Neuronal stem cell (in vitro differentiated cells): ENCODE measurements around the gene DIDO1.
A peak's percentile ranks its signal among the peaks of the same experiment; 100 is the strongest.

ENCODE experiments used
- DNase-seq: peaks from one replicate; pipeline ENCODE4 v3.0.0-alpha.2; 2013; ENCODE audit warnings: low spot score
- H2AFZ ChIP-seq: one replicate; pipeline ENCODE4 v1.6.1; 2013; ENCODE audit warnings: mild to moderate bottlenecking, low read length, inconsistent platforms
- H2AK5ac ChIP-seq: 2 replicates; pipeline ENCODE4 v1.6.1; 2013; ENCODE audit warnings: low read depth, mild to moderate bottlenecking, inconsistent platforms, low read length, moderate library complexity, mixed read lengths
- H2BK120ac ChIP-seq: 2 replicates; pipeline ENCODE4 v1.6.1; 2013; ENCODE audit warnings: low read depth, mild to moderate bottlenecking, inconsistent platforms, low read length, moderate library complexity, mixed read lengths
- H2BK12ac ChIP-seq: one replicate; pipeline ENCODE4 v1.6.1; 2013; ENCODE audit warnings: low read length, inconsistent platforms
- H2BK15ac ChIP-seq: 2 replicates; pipeline ENCODE4 v1.6.1; 2013; ENCODE audit warnings: mild to moderate bottlenecking, low read length, inconsistent platforms, mixed read lengths
- H2BK5ac ChIP-seq: one replicate; pipeline ENCODE4 v1.6.1; 2013; ENCODE audit warnings: inconsistent platforms, mild to moderate bottlenecking, low read length, moderate library complexity
- H3K14ac ChIP-seq: one replicate; pipeline ENCODE4 v1.6.1; 2013; ENCODE audit warnings: low read length, inconsistent platforms
- H3K18ac ChIP-seq: 2 replicates; pipeline ENCODE4 v1.6.1; 2013; ENCODE audit warnings: low read length, inconsistent platforms
- H3K23ac ChIP-seq: 2 replicates; pipeline ENCODE4 v1.6.1; 2013; ENCODE audit warnings: low read depth, mild to moderate bottlenecking, mixed read lengths, low read length, inconsistent platforms; ENCODE audit not compliant: poor library complexity
- H3K27ac ChIP-seq: replicated peaks from 3 replicates; pipeline ENCODE4 v1.5.1; 2013; ENCODE audit warnings: low read length, inconsistent platforms
- H3K27me3 ChIP-seq, 3 experiments: 2 replicates each; pipeline ENCODE4 v1.6.1; 2013; ENCODE audit warnings: low read length in 3 of 3, mild to moderate bottlenecking in 2 of 3, inconsistent platforms in 1 of 3, low read depth in 1 of 3, mixed read lengths in 1 of 3, moderate library complexity in 1 of 3; ENCODE audit not compliant: control insufficient read depth in 3 of 3, insufficient read depth in 3 of 3
- H3K36me3 ChIP-seq, 2 donors: replicated peaks in 1 of 2; 2 replicates each; pipeline ENCODE4 v1.6.1; 2013; ENCODE audit warnings: low read length in 2 of 2; ENCODE audit not compliant: control insufficient read depth in 2 of 2, insufficient read depth in 2 of 2
- H3K4ac ChIP-seq: 2 replicates; pipeline ENCODE4 v1.6.1; 2013; ENCODE audit warnings: inconsistent platforms, mild to moderate bottlenecking, low read length, moderate library complexity
- H3K4me1 ChIP-seq, 2 donors: 1 replicate in 1 of 2; 2 replicates in 1 of 2; pipeline ENCODE4 v1.6.1; 2013; ENCODE audit warnings: low read length in 2 of 2, low read depth in 1 of 2; ENCODE audit not compliant: control insufficient read depth in 2 of 2, insufficient read depth in 1 of 2
- H3K4me2 ChIP-seq: one replicate; pipeline ENCODE4 v1.6.1; 2013; ENCODE audit warnings: mild to moderate bottlenecking, low read length, inconsistent platforms; ENCODE audit not compliant: insufficient read depth, poor library complexity, severe bottlenecking
- H3K4me3 ChIP-seq, 2 donors: 2 replicates each; pipeline ENCODE4 v1.5.1; 2013; ENCODE audit warnings: low read length in 2 of 2, mild to moderate bottlenecking in 2 of 2, inconsistent platforms in 1 of 2, moderate library complexity in 1 of 2
- H3K79me1 ChIP-seq: one replicate; pipeline ENCODE4 v1.6.1; 2013; ENCODE audit warnings: low read depth, mild to moderate bottlenecking, inconsistent platforms, low read length, moderate library complexity
- H3K9ac ChIP-seq: one replicate; pipeline ENCODE4 v1.6.1; 2013; ENCODE audit warnings: mild to moderate bottlenecking, low read depth, low read length, inconsistent platforms; ENCODE audit not compliant: poor library complexity
- H3K9me3 ChIP-seq, 2 donors: replicated peaks in 1 of 2; 2 replicates each; pipeline versions ENCODE3 to v1.6.1; 2013; ENCODE audit warnings: low read length in 2 of 2, mild to moderate bottlenecking in 2 of 2, inconsistent platforms in 1 of 2, low read depth in 1 of 2, mixed read lengths in 1 of 2, moderate library complexity in 1 of 2; ENCODE audit not compliant: control insufficient read depth in 2 of 2, insufficient read depth in 1 of 2
- H4K8ac ChIP-seq: one replicate; pipeline ENCODE4 v1.6.1; 2013; ENCODE audit warnings: low read depth, mild to moderate bottlenecking, inconsistent platforms, low read length, moderate library complexity
- H4K91ac ChIP-seq: one replicate; pipeline ENCODE4 v1.6.1; 2013; ENCODE audit warnings: low read length, low read depth, mild to moderate bottlenecking, inconsistent platforms; ENCODE audit not compliant: poor library complexity
- WGBS, 2 donors: extraction: QIAGEN DNeasy Blood & Tissue Kit; methylation state at CpG; one replicate each; pipeline ENCODE4 v1.1.7; 2013; ENCODE audit warnings: missing lambda C conversion rate in 2 of 2, mixed read lengths in 1 of 2; ENCODE audit not compliant: insufficient read length in 2 of 2, insufficient replicate concordance in 1 of 2; ENCODE audit errors: extremely low coverage in 2 of 2; 5-methylcytosine and 5-hydroxymethylcytosine counted together

Gene DIDO1

DNA sequence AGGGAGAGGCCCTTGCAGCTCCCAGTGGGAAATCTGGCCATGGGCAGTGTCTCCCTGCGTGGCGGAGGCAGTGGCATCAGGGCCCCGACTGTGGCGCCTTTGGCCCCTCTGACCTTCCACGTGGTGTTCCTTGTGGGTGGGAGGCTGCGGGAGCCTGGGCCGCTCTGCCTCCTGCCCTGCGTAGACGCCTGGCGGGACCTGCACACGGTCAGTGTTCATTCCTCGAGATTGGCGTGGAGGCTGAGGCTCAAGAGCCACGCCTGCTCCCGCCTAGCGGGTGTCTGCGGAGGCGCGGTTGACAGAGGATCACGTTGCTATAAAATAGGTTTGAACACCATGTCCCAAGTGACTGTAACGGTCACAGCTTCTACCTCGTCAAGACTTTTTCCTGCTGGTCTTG lies 95.5 kb downstream of the DIDO1 start:
- DNase-seq = no peak
- Histone ChIP-seq H2BK5ac (no peak overlapping the region), H4K8ac (no peak overlapping the region), H3K14ac (no peak overlapping the region), H3K4me2 (no peak overlapping the region), H3K4ac (no peak overlapping the region), H3K4me1 (peaks cover 6 to 12% of the 10 kb centered on the region in 2 donors), H2BK15ac (no peak overlapping the region), H2AFZ (no peak overlapping the region), H2BK12ac (peak overlapping the region; percentile 22), H3K79me1 (peaks cover 2% of the 10 kb centered on the region), H3K18ac (no peak overlapping the region), H3K27me3 (no peaks in the 10 kb centered on the region), H3K9ac (no peak overlapping the region), H3K4me3 (no peak overlapping the region), H3K23ac (peak overlapping the region; percentile 65), H3K27ac (no peak overlapping the region), H3K36me3 (no peaks in the 10 kb centered on the region), H2AK5ac (no peak overlapping the region), H4K91ac (no peak overlapping the region), H2BK120ac (no peak overlapping the region), H3K9me3 (peaks cover 0 to 2% of the 10 kb centered on the region in 2 donors)
- no CpG with 5 or more reads among the region's 22 CpGs for WGBS, 2 donors

GRCh38 chr20:62830251-62830650 lies 96.1 kb downstream of the DIDO1 start:
- Histone ChIP-seq H3K27ac (no peak overlapping the region), H3K79me1 (peaks cover 2% of the 10 kb centered on the region), H2BK15ac (no peak overlapping the region), H3K36me3 (no peaks in the 10 kb centered on the region), H3K14ac (no peak overlapping the region), H3K4me3 (no peak overlapping the region), H3K27me3 (no peaks in the 10 kb centered on the region), H3K4me1 (peaks cover 5 to 12% of the 10 kb centered on the region in 2 donors), H3K9me3 (peaks cover 0 to 2% of the 10 kb centered on the region in 2 donors), H3K23ac (no peak overlapping the region), H3K18ac (no peak overlapping the region), H2BK12ac (no peak overlapping the region), H2AFZ (no peak overlapping the region), H4K91ac (no peak overlapping the region), H2AK5ac (no peak overlapping the region), H2BK5ac (no peak overlapping the region), H3K4me2 (no peak overlapping the region), H2BK120ac (no peak overlapping the region), H4K8ac (no peak overlapping the region), H3K4ac (no peak overlapping the region), H3K9ac (no peak overlapping the region)
- no CpG with 5 or more reads among the region's 14 CpGs for WGBS, 2 donors
- DNase-seq = no peak

GRCh38 chr20:62829231-62830230 lies 96.8 kb downstream of the DIDO1 start:
- no CpG with 5 or more reads among the region's 32 CpGs for WGBS, 2 donors
- no peak overlapping the region for H2BK5ac ChIP-seq
- H3K23ac ChIP-seq = no peak overlapping the region

GRCh38 chr20:62828511-62829230 lies 97.6 kb downstream of the DIDO1 start:
- no CpG with 5 or more reads among the region's 29 CpGs for WGBS, 2 donors
- no peak for DNase-seq
- Histone ChIP-seq H2BK15ac (no peak overlapping the region), H3K9me3 (no peaks in the 10 kb centered on the region), H2AK5ac (no peak overlapping the region), H3K14ac (peak overlapping the region; percentile 21), H2AFZ (no peak overlapping the region), H3K27ac (no peak overlapping the region), H3K4me2 (no peak overlapping the region), H3K4me1 (peaks cover 10 to 22% of the 10 kb centered on the region in 2 donors), H4K91ac (no peak overlapping the region), H2BK12ac (peak overlapping the region; percentile 41), H3K36me3 (no peaks in the 10 kb centered on the region), H3K18ac (peak overlapping the region; percentile 28), H3K9ac (no peak overlapping the region), H3K4me3 (no peak overlapping the region), H3K79me1 (peaks cover 2% of the 10 kb centered on the region), H2BK120ac (no peak overlapping the region), H3K4ac (no peak overlapping the region), H4K8ac (no peak overlapping the region), H2BK5ac (no peak overlapping the region), H3K27me3 (no peaks in the 10 kb centered on the region), H3K23ac (no peak overlapping the region)

More at GRCh38 chr20:62829231-62830230, 96.8 kb downstream of the DIDO1 start:
- H2BK15ac ChIP-seq = no peak overlapping the region
- H3K18ac ChIP-seq = peak overlapping the region; percentile 38
- no peaks in the 10 kb centered on the region for H3K36me3 ChIP-seq
- no peak overlapping the region for H3K4me2 ChIP-seq
- no peak overlapping the region for H2BK120ac ChIP-seq
- H3K27ac ChIP-seq = no peak overlapping the region
- H3K9ac ChIP-seq = peak overlapping the region; percentile 21
- no peak overlapping the region for H3K4ac ChIP-seq
- no peak overlapping the region for H2BK12ac ChIP-seq
- no peak for DNase-seq
- H3K27me3 ChIP-seq = no peaks in the 10 kb centered on the region
- H4K91ac ChIP-seq = no peak overlapping the region
- H3K14ac ChIP-seq = peak overlapping the region; percentile 97
- peaks cover 5 to 14% of the 10 kb centered on the region in 2 donors for H3K4me1 ChIP-seq
- no peak overlapping the region for H2AK5ac ChIP-seq
- H4K8ac ChIP-seq = no peak overlapping the region
- no peaks in the 10 kb centered on the region for H3K9me3 ChIP-seq
- H3K4me3 ChIP-seq = no peak overlapping the region
- no peaks in the 10 kb centered on the region for H3K79me1 ChIP-seq
- H2AFZ ChIP-seq = no peak overlapping the region
